Liver (tissue), 3 donors: ENCODE data around the gene KRT26.

ENCODE experiments used
- GABPA ChIP-seq, 2 donors: IDR thresholded peaks in 1 of 2; conservative IDR thresholded peaks in 1 of 2; 2 replicates each; pipeline ENCODE4 v1.6.1; 2016; ENCODE audit warnings: antibody characterized with exemption in 2 of 2, mild to moderate bottlenecking in 1 of 2, moderate library complexity in 1 of 2
- TAF1 ChIP-seq: conservative IDR thresholded peaks from 2 replicates; pipeline ENCODE4 v1.6.1; 2016; ENCODE audit warnings: antibody characterized with exemption, mild to moderate bottlenecking
- TF ChIP-seq, protein P1 (sequence below): fragments of 150-350 bp; IDR thresholded peaks from 2 replicates; pipeline ENCODE4 v1.5.1; 2017; ENCODE audit warnings: improper control_type of control experiment, low read depth, low read length; ENCODE audit not compliant: missing input control
- TF ChIP-seq, protein P2 (sequence below): IDR thresholded peaks from 2 replicates; pipeline ENCODE4 v1.6.1; 2016; ENCODE audit warnings: antibody characterized with exemption
- TF ChIP-seq, protein P3 (sequence below): IDR thresholded peaks from 2 replicates; pipeline ENCODE4 v1.6.1; 2016; ENCODE audit warnings: antibody characterized with exemption
- donor health status: healthy.
- donor health status: healthy.

DNA sequence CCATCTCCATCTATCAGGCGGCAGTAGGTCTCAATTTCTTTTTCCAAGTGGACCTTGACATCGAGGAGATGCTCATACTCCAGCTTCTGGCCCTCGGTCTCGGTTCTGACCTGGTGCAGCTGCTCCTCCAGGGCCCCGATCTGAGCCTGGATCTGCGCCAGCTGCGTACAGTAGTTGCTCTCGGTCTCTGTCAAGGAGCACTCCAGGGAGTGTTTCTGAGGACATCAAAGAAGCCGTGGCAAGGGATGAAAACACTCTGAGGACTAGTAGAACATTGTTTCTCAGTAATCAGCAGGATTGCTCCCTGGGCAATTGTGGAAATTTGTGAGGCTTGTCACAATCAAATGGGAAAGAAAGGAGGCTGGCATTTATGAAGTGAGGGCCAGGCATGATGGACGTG lies 21.8 kb upstream of the KRT26 start:
- TF ChIP-seq, protein P1, sequence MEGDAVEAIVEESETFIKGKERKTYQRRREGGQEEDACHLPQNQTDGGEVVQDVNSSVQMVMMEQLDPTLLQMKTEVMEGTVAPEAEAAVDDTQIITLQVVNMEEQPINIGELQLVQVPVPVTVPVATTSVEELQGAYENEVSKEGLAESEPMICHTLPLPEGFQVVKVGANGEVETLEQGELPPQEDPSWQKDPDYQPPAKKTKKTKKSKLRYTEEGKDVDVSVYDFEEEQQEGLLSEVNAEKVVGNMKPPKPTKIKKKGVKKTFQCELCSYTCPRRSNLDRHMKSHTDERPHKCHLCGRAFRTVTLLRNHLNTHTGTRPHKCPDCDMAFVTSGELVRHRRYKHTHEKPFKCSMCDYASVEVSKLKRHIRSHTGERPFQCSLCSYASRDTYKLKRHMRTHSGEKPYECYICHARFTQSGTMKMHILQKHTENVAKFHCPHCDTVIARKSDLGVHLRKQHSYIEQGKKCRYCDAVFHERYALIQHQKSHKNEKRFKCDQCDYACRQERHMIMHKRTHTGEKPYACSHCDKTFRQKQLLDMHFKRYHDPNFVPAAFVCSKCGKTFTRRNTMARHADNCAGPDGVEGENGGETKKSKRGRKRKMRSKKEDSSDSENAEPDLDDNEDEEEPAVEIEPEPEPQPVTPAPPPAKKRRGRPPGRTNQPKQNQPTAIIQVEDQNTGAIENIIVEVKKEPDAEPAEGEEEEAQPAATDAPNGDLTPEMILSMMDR = no peak
- TF ChIP-seq TAF1 (no peak), GABPA (IDR thresholded peaks at IDR 0.05 in 1 of 2, conservative IDR thresholded peaks at IDR 0.05 in 1 of 2) (no peak)
- TF ChIP-seq, protein P2, sequence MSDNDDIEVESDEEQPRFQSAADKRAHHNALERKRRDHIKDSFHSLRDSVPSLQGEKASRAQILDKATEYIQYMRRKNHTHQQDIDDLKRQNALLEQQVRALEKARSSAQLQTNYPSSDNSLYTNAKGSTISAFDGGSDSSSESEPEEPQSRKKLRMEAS = no peak
- TF ChIP-seq, protein P3, sequence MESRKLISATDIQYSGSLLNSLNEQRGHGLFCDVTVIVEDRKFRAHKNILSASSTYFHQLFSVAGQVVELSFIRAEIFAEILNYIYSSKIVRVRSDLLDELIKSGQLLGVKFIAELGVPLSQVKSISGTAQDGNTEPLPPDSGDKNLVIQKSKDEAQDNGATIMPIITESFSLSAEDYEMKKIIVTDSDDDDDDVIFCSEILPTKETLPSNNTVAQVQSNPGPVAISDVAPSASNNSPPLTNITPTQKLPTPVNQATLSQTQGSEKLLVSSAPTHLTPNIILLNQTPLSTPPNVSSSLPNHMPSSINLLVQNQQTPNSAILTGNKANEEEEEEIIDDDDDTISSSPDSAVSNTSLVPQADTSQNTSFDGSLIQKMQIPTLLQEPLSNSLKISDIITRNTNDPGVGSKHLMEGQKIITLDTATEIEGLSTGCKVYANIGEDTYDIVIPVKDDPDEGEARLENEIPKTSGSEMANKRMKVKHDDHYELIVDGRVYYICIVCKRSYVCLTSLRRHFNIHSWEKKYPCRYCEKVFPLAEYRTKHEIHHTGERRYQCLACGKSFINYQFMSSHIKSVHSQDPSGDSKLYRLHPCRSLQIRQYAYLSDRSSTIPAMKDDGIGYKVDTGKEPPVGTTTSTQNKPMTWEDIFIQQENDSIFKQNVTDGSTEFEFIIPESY = no peak
